Activated CD4-positive, CD25-positive, alpha-beta regulatory T cell treated with anti-CD3 and anti-CD28 coated beads, Interleukin-2, amount 50 U/mL, for 72 hours (primary cell): ENCODE data around the gene AP3S2.
A peak's percentile ranks its signal among the peaks of the same experiment; 100 is the strongest.
"Not testable (repeated sequence)": the region's sequence is repeated elsewhere in the genome, so short reads cannot be mapped to it uniquely, and the experiment has no call there.

ENCODE experiments used
- DNase-seq: peaks from one replicate; pipeline ENCODE4 v3.0.0; 2021

AP3S2 gene

DNA sequence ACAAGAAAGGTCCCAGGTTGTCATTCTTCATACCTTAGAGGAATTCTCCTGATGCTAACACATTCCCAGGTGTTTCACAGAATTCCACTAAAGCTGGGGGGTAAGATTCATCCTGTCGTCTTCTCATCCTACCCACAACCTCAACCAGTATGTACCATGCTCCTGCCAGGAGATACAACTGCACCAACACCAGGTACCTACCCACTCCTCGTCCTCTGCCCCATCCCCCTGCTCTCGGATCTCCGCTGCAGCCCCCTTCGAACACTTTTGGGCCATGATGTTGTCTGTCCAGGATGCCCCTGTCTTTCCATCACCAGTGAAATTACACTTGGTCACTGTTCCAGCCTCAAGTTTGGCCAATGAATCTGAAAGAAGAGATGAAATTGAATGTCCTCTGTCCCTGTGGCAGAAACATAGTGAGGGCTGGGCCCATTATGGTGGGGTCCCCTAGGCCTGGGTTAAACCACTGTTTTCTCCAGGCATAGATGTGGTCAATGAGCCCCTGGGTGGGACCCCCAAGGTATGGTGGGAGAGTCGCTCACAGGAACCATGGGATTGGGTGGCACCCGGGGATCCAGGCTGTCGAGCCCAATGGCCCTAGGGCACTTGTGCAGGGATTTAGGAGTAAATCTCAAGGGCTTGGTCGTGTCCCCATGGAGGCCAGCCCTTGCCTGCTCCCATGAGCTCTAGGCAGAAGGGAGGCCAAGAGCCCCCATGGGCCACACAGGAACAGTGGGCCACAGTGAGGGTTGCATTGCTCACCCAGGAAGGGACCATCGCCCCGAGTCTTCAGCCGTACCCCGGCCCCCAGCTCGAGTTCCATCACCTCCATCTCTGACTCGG, 9.4 kb upstream of the AP3S2 start:
- DNase-seq: no peak

DNA sequence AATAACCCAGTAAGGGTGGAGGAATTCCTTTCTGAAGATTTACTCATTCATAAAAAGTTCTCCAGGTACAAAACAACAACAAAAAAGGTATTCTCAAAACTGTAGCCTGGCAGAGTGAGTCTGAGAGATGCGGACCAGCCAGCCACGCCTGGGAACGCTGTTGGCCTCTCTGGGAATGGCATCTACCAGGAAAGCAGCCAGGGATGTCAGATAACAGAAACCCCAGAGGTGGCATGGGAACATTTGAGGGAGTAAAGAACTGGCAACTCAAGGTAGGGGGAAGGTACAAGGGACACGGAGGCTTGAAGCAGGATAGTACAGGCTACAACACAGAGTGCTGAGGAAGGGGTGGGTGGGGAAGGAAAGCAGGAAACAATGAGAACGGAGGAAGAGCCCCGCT, 7.1 kb upstream of the AP3S2 start:
- no peak for DNase-seq

GRCh38 chr15:89899951-89900567, 6.3 kb upstream of the AP3S2 start:
- no peak for DNase-seq

DNA sequence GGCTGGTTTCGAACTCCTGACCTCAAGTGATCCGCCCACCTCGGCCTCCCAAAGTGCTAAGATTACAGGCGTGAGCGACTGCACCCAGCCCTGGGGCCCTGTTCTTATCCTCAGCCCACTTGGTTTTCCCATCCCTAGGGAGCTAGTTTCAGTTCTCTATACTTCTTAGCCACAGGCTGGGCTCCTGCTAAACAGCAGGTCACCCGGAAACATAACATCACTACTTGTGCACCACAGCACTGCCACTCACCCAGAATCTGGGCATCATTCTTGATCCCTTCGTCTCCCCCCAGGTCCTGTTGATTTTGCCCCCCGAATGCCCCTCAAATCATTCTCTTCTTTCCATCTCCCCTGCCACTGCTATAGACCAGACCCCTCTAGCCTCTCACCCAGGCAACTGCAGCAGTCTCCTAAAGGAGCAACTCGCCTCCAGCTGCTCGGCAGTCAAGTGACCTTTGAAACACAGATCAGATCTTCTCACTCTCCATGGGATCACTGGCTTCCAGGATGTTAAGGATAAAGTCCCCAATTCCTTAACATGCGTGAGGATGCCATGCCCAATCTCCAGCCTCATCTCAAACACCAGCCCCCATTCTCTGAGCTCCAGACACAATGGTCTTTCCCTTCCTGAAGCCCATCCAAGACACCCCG, 5.6 kb upstream of the AP3S2 start:
- DNase-seq: no peak

GRCh38 chr15:89898614-89899294, 5.0 kb upstream of the AP3S2 start:
- no peak for DNase-seq

- no peak for DNase-seq
These were observed 4.4 kb upstream of the AP3S2 start for GRCh38 chr15:89898146-89898545.

GRCh38 chr15:89893027-89893426, 767 bp downstream of the AP3S2 start:
- DNase-seq: no peak

GRCh38 chr15:89888214-89888804, 5.5 kb downstream of the AP3S2 start:
- DNase-seq: no peak

GRCh38 chr15:89885611-89886010, 8.2 kb downstream of the AP3S2 start:
- DNase-seq: no peak

- DNase-seq: not testable (repeated sequence)
These were observed 8.6 kb downstream of the AP3S2 start for GRCh38 chr15:89885179-89885578.

DNA sequence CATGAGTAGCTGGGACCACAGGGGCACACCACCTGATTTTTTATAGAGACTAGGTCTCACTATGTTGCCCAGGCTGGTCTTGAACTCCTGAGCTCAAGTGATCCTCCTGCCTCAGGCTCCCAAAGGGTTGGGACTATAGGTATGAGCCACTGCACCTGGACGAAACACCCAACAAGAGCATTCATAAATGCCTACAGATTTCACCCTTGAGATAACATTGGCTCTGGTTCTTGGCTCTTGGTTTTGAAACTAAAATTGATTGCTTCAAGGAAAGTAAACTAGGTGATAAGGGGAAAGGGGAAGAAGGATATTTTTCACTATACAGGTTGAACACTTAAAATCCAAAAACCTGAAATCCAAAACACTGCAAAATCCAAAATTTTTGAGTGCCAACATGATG, 10.3 kb downstream of the AP3S2 start:
- no peak for DNase-seq

GRCh38 chr15:89880727-89881126, 13.1 kb downstream of the AP3S2 start:
- DNase-seq: no peak

GRCh38 chr15:89878323-89878722, 15.5 kb downstream of the AP3S2 start:
- no peak for DNase-seq

DNA sequence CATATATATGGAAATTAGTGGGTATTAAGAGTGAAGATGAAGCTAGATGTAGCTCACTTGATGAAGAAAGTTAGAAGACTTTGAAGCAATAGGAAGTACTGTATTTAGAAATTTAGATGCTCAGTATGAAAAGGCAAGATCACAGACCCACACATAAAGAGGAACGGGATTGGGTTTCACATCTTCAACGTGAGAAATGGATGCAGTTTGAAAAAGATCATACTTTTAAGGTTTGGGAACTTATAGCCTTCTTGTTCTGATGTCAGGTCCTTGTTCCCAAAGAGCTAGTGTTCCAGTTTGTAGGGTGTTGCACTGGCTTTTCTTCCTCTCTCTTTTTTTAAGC, 16.7 kb downstream of the AP3S2 start:
- DNase-seq: no peak

GRCh38 chr15:89876396-89877082, 17.3 kb downstream of the AP3S2 start:
- DNase-seq: no peak

GRCh38 chr15:89875741-89876140, 18.1 kb downstream of the AP3S2 start:
- DNase-seq: no peak

DNA sequence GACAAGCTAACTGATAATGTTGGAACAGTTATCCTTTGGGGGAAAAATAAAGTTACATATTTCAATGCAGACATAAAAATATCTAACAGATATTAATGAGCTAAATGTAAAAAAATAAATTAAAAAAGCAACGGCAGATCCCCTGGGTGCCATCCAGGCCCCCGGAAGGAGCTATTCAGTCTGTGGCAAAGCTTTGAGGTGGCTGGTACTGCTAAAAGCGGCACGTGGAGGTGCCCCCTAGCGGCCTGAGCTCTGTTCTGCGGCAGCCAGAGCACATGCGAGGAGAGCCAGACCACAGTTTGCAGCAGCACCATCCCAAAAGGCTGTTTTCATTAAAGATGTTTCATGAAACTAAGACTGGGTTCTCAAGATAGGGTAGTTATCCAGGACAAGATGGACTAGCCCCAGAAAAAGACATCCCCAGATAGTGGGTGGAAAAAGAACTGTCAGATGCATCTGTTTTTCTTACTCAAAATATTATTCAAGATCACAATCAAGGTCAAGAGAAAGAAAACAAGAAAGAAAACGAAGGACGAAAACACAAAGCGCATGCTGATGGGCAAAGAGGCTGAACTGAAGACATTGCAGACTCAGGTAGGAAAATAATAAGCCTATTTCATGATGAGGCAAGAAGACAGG, 18.7 kb downstream of the AP3S2 start:
- peak; percentile 82 for DNase-seq

DNA sequence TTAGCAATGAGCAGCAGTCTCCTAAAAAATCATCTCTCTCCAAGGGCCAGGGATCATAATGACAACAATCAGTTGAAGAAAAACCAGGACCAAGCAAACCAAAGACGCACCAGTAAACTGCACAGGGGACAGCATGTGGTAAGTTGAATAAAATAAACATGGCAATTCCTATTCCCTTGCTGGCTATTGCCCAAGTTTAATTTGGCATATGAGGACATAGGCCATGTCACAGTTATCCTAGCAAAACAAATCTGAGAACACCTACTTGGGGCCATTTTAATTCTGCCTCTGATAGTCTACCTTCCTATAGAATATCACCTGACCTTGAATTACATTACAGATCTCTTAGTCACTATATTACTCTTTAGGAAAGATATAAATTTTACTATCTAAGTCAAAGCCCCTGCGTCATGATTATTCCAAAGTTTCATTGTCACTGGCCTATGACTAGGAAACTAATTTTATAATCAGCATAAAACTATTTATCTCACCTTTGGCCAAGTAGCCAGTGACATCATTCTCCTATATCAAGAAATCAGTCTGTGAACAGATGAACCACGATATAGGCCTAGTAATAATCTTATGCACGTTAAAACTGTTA, 23.0 kb downstream of the AP3S2 start:
- no peak for DNase-seq

GRCh38 chr15:89870006-89870405, 23.8 kb downstream of the AP3S2 start:
- DNase-seq: no peak

GRCh38 chr15:89869490-89869889, 24.3 kb downstream of the AP3S2 start:
- DNase-seq: not testable (repeated sequence)

DNA sequence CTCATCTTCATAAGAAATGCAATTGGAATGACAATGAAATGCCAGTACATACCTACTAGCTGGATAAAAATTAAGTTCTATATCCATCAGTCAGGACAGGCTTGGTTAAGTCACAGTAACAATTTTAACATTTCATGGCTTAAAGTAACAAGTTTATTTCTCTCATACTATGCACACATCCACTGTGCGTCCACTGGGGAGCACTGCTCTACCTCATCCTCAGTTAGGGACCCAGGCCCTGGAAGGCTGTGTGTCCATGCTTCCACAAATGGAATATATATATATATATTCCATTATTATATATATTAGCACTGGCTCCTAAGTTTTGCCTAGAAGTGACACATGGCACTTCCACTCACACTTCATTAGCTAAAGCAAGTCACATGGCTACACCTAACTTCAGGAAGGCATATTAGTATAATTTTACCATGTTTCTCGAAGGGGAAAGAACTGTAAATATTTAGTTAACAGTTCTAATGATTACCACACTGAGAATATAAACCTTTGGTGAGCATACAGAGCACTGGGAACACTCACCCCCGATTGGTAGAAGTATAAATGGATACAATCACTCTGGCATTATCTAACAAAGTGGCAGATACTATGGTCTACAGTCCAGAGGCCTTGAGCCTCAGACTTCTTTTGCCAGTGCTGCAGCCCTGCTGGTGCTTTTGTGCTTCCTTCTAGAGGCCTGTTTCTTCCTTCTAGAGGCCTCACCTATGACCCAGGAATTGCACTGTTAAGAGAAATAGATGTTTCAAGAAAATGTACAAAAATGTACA, 28.6 kb downstream of the AP3S2 start:
- DNase-seq: no peak
